ENCODE data around the gene ANXA7.

GRCh38 chr10:73414230-73414945, 530 bp upstream of the ANXA7 start:
- TF ChIP-seq REST (IDR thresholded peaks at IDR 0.05) (no peak), USF2 (IDR thresholded peaks at IDR 0.05) (no peak), CHD2 (IDR thresholded peaks at IDR 0.05; ENCODE audit: low read length, partially characterized antibody) (no peak)

Data from A549 (cell line).